T-helper 22 cell (primary cell): ENCODE measurements around the gene CALD1.

ENCODE experiments used
- DNase-seq: peaks from one replicate; pipeline ENCODE4 v3.0.0-alpha.2; 2020; ENCODE audit warnings: low read depth

The CALD1 gene

GRCh38 chr7:134865001-134865845, 85.8 kb downstream of the CALD1 start:
- no peak for DNase-seq

GRCh38 chr7:134866617-134867016, 87.2 kb downstream of the CALD1 start:
- no peak for DNase-seq

- no peak for DNase-seq
These were observed 90.7 kb downstream of the CALD1 start for GRCh38 chr7:134870156-134870555.

GRCh38 chr7:134870781-134871180, 91.3 kb downstream of the CALD1 start:
- DNase-seq: no peak

GRCh38 chr7:134873253-134873652, 93.8 kb downstream of the CALD1 start:
- no peak for DNase-seq

- DNase-seq: no peak
These were observed 95.0 kb downstream of the CALD1 start for GRCh38 chr7:134874407-134874806.

- DNase-seq: no peak
These were observed 96.4 kb downstream of the CALD1 start for GRCh38 chr7:134875867-134876266.

GRCh38 chr7:134878746-134879357, 99.4 kb downstream of the CALD1 start:
- DNase-seq: no peak

- no peak for DNase-seq
These were observed 100.5 kb downstream of the CALD1 start for GRCh38 chr7:134879815-134880475.

GRCh38 chr7:134882481-134882880, 103.0 kb downstream of the CALD1 start:
- DNase-seq: no peak

- no peak for DNase-seq
These were observed 106.5 kb downstream of the CALD1 start for GRCh38 chr7:134885967-134886352.

GRCh38 chr7:134886353-134887057, 107.1 kb downstream of the CALD1 start:
- DNase-seq: no peak

GRCh38 chr7:134887523-134887922, 108.1 kb downstream of the CALD1 start:
- DNase-seq: no peak

GRCh38 chr7:134888141-134888740, 108.8 kb downstream of the CALD1 start:
- DNase-seq: no peak

GRCh38 chr7:134890246-134891240, 111.1 kb downstream of the CALD1 start:
- no peak for DNase-seq

- DNase-seq: no peak
These were observed 111.8 kb downstream of the CALD1 start for GRCh38 chr7:134891262-134891695.

- no peak for DNase-seq
These were observed 112.6 kb downstream of the CALD1 start for GRCh38 chr7:134891696-134892678.

GRCh38 chr7:134892963-134893362, 113.5 kb downstream of the CALD1 start:
- DNase-seq: no peak

- DNase-seq: no peak
These were observed 114.5 kb downstream of the CALD1 start for GRCh38 chr7:134893920-134894319.
